Endothelial cell of umbilical vein (primary cell): ENCODE results near the gene CELSR3. TPM values are rescaled to one million over a fixed set of nuclear protein-coding genes. Genes with fewer than 3 reads are reported as not detected.

Experiments
- BruUV-seq: library from RNA; stranded (reverse); fragments of 400-500 nt; replicated peaks from 2 replicates; lab custom pipeline; 2021; lab: Mats Ljungman, UMichigan
- CTCF ChIA-PET: fragments of 300-600, 350-600 bp; sonication (Branson Sonifier 250); formaldehyde crosslinking; loops from one replicate; lab custom pipeline; 2021; ENCODE audit warnings: antibody characterized with exemption, inconsistent platforms; lab: Charles Lee
- POLR2A ChIA-PET: fragments of 300-600, 350-600 bp; sonication (Branson Sonifier 250); formaldehyde crosslinking; loops from one replicate; lab custom pipeline; 2021; ENCODE audit warnings: antibody characterized with exemption, inconsistent platforms; lab: Charles Lee
- DNase-seq: peaks from one replicate; pipeline ENCODE4 v3.0.0-alpha.2; 2011; ENCODE audit warnings: low read depth, low spot score
- FAIRE-seq: peaks from 2 replicates; lab custom pipeline; 2011; peaks lifted over from hg19 to GRCh38; lab: Jason Lieb, UNC
- H2AFZ ChIP-seq: 2 replicates; pipeline ENCODE4 v1.6.0; 2012; ENCODE audit warnings: low read depth, low read length, control low read depth, inconsistent platforms
- H3K27ac ChIP-seq: 2 replicates; pipeline ENCODE4 v1.5.1; 2011; ENCODE audit warnings: low read depth, mild to moderate bottlenecking, control low read depth, low read length, moderate library complexity; ENCODE audit not compliant: insufficient read depth
- H3K27me3 ChIP-seq, 2 experiments: 2 replicates each; pipeline versions ENCODE4 v1.6.0 to v1.6.1; 2011; ENCODE audit warnings: low read length in 2 of 2, mixed read lengths in 1 of 2; ENCODE audit not compliant: control insufficient read depth in 2 of 2, insufficient read depth in 2 of 2
- H3K36me3 ChIP-seq, 2 experiments: 2 replicates in 1 of 2; 3 replicates in 1 of 2; pipeline ENCODE4 v1.5.1; 2011; ENCODE audit warnings: low read length in 2 of 2, mild to moderate bottlenecking in 1 of 2, moderate library complexity in 1 of 2; ENCODE audit not compliant: control insufficient read depth in 2 of 2, insufficient read depth in 2 of 2; ENCODE audit errors: extremely low read depth in 1 of 2
- H3K4me1 ChIP-seq: 3 replicates; pipeline ENCODE4 v1.5.1; 2011; ENCODE audit warnings: mild to moderate bottlenecking, low read length; ENCODE audit not compliant: control insufficient read depth, insufficient read depth; ENCODE audit errors: extremely low read depth
- H3K4me2 ChIP-seq: 2 replicates; pipeline ENCODE4 v1.6.1; 2011; ENCODE audit warnings: low read length, control low read depth, mixed read lengths; ENCODE audit not compliant: insufficient read depth
- H3K4me3 ChIP-seq, 3 experiments: fragments of 200-600 bp in 1 of 3; sonication (generic), shearing (Covaris generic) in 1 of 3; replicated peaks in 1 of 3; 2 replicates each; pipeline ENCODE4 v1.5.1; 2011 to 2016; ENCODE audit warnings: control low read depth in 3 of 3, low read length in 3 of 3, mild to moderate bottlenecking in 2 of 3, inconsistent platforms in 1 of 3, low read depth in 1 of 3, moderate library complexity in 1 of 3; ENCODE audit not compliant: insufficient read depth in 1 of 3
- H3K79me2 ChIP-seq: 2 replicates; pipeline ENCODE4 v1.6.0; 2012; ENCODE audit warnings: low read length, inconsistent platforms; ENCODE audit not compliant: control insufficient read depth, insufficient read depth
- H3K9ac ChIP-seq: replicated peaks from 2 replicates; pipeline ENCODE3; 2011; ENCODE audit warnings: low read length, control low read depth; ENCODE audit not compliant: insufficient read depth; ENCODE audit errors: extremely low read depth
- H3K9me1 ChIP-seq: replicated peaks from 3 replicates; pipeline ENCODE4 v1.6.0; 2011; ENCODE audit warnings: mild to moderate bottlenecking, low read length; ENCODE audit not compliant: control insufficient read depth, insufficient read depth; ENCODE audit errors: extremely low read depth
- H3K9me3 ChIP-seq: replicated peaks from 2 replicates; pipeline ENCODE4 v1.5.1; 2012; ENCODE audit warnings: low read length, inconsistent platforms; ENCODE audit not compliant: control insufficient read depth, insufficient read depth
- H4K20me1 ChIP-seq: replicated peaks from 2 replicates; pipeline ENCODE3; 2011; ENCODE audit warnings: mild to moderate bottlenecking, low read length; ENCODE audit not compliant: control insufficient read depth, insufficient read depth; ENCODE audit errors: extremely low read depth
- EZH2 ChIP-seq: IDR thresholded peaks from 2 replicates; pipeline ENCODE4 v1.6.1; 2012; ENCODE audit warnings: borderline replicate concordance, low read depth, mild to moderate bottlenecking, moderate library complexity, low read length, inconsistent platforms; ENCODE audit not compliant: severe bottlenecking
- FOS ChIP-seq: IDR thresholded peaks from 2 replicates; pipeline ENCODE4 v1.6.1; 2011; ENCODE audit warnings: mild to moderate bottlenecking, low read length, moderate library complexity, borderline replicate concordance; ENCODE audit not compliant: insufficient read depth
- GATA2 ChIP-seq: IDR thresholded peaks from 2 replicates; pipeline ENCODE4 v1.7.0; 2011; ENCODE audit warnings: low read depth, mild to moderate bottlenecking, moderate library complexity, mixed read lengths, low read length; ENCODE audit not compliant: insufficient read length, insufficient read depth
- JUN ChIP-seq: IDR thresholded peaks from 2 replicates; pipeline ENCODE4 v1.6.1; 2011; ENCODE audit warnings: borderline replicate concordance, low read depth; ENCODE audit not compliant: insufficient read length, insufficient read depth
- MYC ChIP-seq: IDR thresholded peaks from one replicate; pipeline ENCODE4 v1.6.1; 2011; ENCODE audit warnings: mild to moderate bottlenecking, low read depth, low read length
- POLR2A ChIP-seq: IDR thresholded peaks from 2 replicates; pipeline ENCODE4 v1.6.1; 2012; ENCODE audit warnings: low read depth, mild to moderate bottlenecking, control low read depth, low read length
- POLR2AphosphoS5 ChIP-seq: IDR thresholded peaks from 2 replicates; pipeline ENCODE4 v1.6.1; 2012; ENCODE audit warnings: low read depth, mild to moderate bottlenecking, control low read depth, low read length, moderate library complexity; ENCODE audit not compliant: insufficient read depth
- dilution Hi-C: fragments of 300-500 bp; cut with MboI; formaldehyde crosslinking; loops from one replicate; pipeline ENCODE4 v1.15.0; 2019; ENCODE audit warnings: low sequenced_read_pairs; ENCODE audit not compliant: extremely low pct_ligation_motif_present
- intact Hi-C: fragments of 100-400 bp; cut with micrococcal nuclease; formaldehyde crosslinking; loops from one replicate; pipeline ENCODE4 v1.10.0; 2022
- polyA plus RNA-seq, 4 experiments: library from polyadenylated mRNA; depleted of rRNA in 3 of 4; stranded (reverse) in 3 of 4; unstranded in 1 of 4; fragments of >200 nt; gene quantifications; 2 replicates each; pipeline versions ENCODE4 v1.2.1 to v1.2.3, GENCODE V29; 2011 to 2012; ENCODE audit warnings: missing spikeins in 1 of 4
- total RNA-seq: library from RNA; stranded (reverse); gene quantifications from 2 replicates; pipeline ENCODE4 v1.2.3, GENCODE V29; 2021
- TF ChIP-seq, protein P1 (sequence below), 2 donors: IDR thresholded peaks; 1 replicate in 1 of 2; 2 replicates in 1 of 2; pipeline ENCODE4 v1.5.1; 2011; ENCODE audit warnings: low read length in 2 of 2, mild to moderate bottlenecking in 2 of 2, moderate library complexity in 2 of 2, control low read depth in 1 of 2, inconsistent platforms in 1 of 2, low read depth in 1 of 2; ENCODE audit not compliant: insufficient read depth in 1 of 2; ENCODE audit errors: extremely low read depth in 1 of 2
- TF ChIP-seq, protein P2 (sequence below): IDR thresholded peaks from 2 replicates; pipeline ENCODE4 v1.6.1; 2011; ENCODE audit not compliant: insufficient read depth, insufficient read length

CELSR3 gene
- total and polyA plus RNA-seq, 2 donors (not counting 3 experiments of a cell fraction or from before 2014, with no cell fraction given) = 0.25 to 0.71 TPM

DNA sequence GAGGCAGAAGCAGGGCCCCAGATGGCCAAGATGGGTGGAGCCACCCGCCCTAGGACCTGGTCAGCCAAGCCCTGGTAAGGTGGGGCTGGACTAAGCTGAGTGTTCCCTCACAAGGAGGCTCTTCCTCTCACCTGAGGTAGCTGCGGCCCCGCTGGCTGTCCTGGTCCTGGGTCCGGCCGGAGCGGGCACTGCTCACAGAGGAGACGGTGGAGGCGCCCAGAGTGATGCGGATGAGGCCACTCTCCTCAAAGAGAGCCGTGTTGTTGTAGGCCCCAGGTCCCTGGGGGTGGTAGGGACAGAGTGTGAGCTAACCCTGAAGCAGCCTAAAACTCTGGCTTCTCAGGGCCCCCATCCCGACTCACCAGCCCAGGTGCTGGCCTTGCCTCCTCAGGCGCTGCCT lies 20.1 kb downstream of the CELSR3 start:
- dilution Hi-C loops = no loop called here
- H4K20me1 ChIP-seq = no peaks in the 10 kb centered on the region

More for the DNA sequence above, 20.1 kb downstream of the CELSR3 start:
- Histone ChIP-seq H3K36me3 (no peaks in the 10 kb centered on the region), H3K9me3 (no peaks in the 10 kb centered on the region), H3K79me2 (no peaks in the 10 kb centered on the region), H3K4me1 (no peaks in the 10 kb centered on the region), H3K4me3 (no peak overlapping the region), H3K4me2 (no peak overlapping the region), H3K27me3 (no peaks in the 10 kb centered on the region), H3K27ac (no peak overlapping the region), H3K9ac (no peak overlapping the region), H3K9me1 (no peaks in the 10 kb centered on the region), H2AFZ (no peak overlapping the region)
- CTCF ChIA-PET = no interaction called here
- TF ChIP-seq, protein P1, sequence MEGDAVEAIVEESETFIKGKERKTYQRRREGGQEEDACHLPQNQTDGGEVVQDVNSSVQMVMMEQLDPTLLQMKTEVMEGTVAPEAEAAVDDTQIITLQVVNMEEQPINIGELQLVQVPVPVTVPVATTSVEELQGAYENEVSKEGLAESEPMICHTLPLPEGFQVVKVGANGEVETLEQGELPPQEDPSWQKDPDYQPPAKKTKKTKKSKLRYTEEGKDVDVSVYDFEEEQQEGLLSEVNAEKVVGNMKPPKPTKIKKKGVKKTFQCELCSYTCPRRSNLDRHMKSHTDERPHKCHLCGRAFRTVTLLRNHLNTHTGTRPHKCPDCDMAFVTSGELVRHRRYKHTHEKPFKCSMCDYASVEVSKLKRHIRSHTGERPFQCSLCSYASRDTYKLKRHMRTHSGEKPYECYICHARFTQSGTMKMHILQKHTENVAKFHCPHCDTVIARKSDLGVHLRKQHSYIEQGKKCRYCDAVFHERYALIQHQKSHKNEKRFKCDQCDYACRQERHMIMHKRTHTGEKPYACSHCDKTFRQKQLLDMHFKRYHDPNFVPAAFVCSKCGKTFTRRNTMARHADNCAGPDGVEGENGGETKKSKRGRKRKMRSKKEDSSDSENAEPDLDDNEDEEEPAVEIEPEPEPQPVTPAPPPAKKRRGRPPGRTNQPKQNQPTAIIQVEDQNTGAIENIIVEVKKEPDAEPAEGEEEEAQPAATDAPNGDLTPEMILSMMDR (IDR thresholded peaks at IDR 0.05; ENCODE audit: extremely low read depth in 1 of 2, insufficient read depth in 1 of 2, low read depth in 1 of 2, low read length in 2 of 2) = no peak
- TF ChIP-seq POLR2A = no peak
- no peak for TF ChIP-seq EZH2
- TF ChIP-seq JUN = no peak
- TF ChIP-seq FOS = no peak
- TF ChIP-seq POLR2AphosphoS5 = no peak
- no peak for TF ChIP-seq MYC
- TF ChIP-seq, protein P2, sequence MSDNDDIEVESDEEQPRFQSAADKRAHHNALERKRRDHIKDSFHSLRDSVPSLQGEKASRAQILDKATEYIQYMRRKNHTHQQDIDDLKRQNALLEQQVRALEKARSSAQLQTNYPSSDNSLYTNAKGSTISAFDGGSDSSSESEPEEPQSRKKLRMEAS = no peak
- no peak for TF ChIP-seq GATA2
- FAIRE-seq (no peak), DNase-seq (no peak)
- BruUV-seq = no TSS peak
- POLR2A ChIA-PET = no interaction called here
- intact Hi-C loops = no loop called here
